ENCODE measurements around the gene TAOK2.
"Not testable (repeated sequence)": the region's sequence is repeated elsewhere in the genome, so short reads cannot be mapped to it uniquely, and the experiment has no call there.

GRCh38 chr16:30040690-30041089 lies 67.0 kb downstream of the TAOK2 start:
- TF ChIP-seq CTCF (IDR thresholded peaks at IDR 0.05; ENCODE audit: low read length); EZH2 (IDR thresholded peaks at IDR 0.05; ENCODE audit: borderline replicate concordance, low read length): not testable (repeated sequence)

Data from OCI-LY1 (cell line).